Ishikawa (cell line): ENCODE data around the gene ANKRD12.
A peak's percentile ranks its signal among the peaks of the same experiment; 100 is the strongest.

ENCODE experiments used
- CEBPB ChIP-seq: IDR thresholded peaks from 2 replicates; pipeline ENCODE4 v1.6.1; 2012
- CREB1 ChIP-seq: IDR thresholded peaks from 2 replicates; pipeline ENCODE4 v1.6.1; 2012; ENCODE audit warnings: low read depth
- EGR1 ChIP-seq: IDR thresholded peaks from 2 replicates; pipeline ENCODE4 v1.6.1; 2012
- EP300 ChIP-seq: IDR thresholded peaks from 2 replicates; pipeline ENCODE4 v1.6.1; 2012; ENCODE audit warnings: borderline replicate concordance
- FOXM1 ChIP-seq: IDR thresholded peaks from 2 replicates; pipeline ENCODE4 v1.6.1; 2012; ENCODE audit warnings: low read depth, borderline replicate concordance
- MAX ChIP-seq: IDR thresholded peaks from 2 replicates; pipeline ENCODE4 v1.6.1; 2012
- NFIC ChIP-seq: IDR thresholded peaks from 2 replicates; pipeline ENCODE4 v1.6.1; 2012
- RAD21 ChIP-seq: IDR thresholded peaks from 2 replicates; pipeline ENCODE4 v1.6.1; 2012; ENCODE audit warnings: low read depth
- TAF1 ChIP-seq: IDR thresholded peaks from 2 replicates; pipeline ENCODE4 v1.6.1; 2012; ENCODE audit warnings: low read depth, mild to moderate bottlenecking
- TCF12 ChIP-seq: IDR thresholded peaks from 2 replicates; pipeline ENCODE4 v1.6.1; 2012; ENCODE audit warnings: low read depth
- TEAD4 ChIP-seq: IDR thresholded peaks from 2 replicates; pipeline ENCODE4 v1.6.1; 2012
- YY1 ChIP-seq: IDR thresholded peaks from 2 replicates; pipeline ENCODE4 v1.6.1; 2012; ENCODE audit warnings: low read depth
- ZBTB7A ChIP-seq: IDR thresholded peaks from 2 replicates; pipeline ENCODE4 v1.6.1; 2012; ENCODE audit warnings: low read depth
- TF ChIP-seq, protein P1 (sequence below): IDR thresholded peaks from 2 replicates; pipeline ENCODE4 v1.6.1; 2012; ENCODE audit warnings: low read depth, mild to moderate bottlenecking
- TF ChIP-seq, protein P2 (sequence below): IDR thresholded peaks from 2 replicates; pipeline ENCODE4 v1.6.1; 2012

Gene ANKRD12

DNA sequence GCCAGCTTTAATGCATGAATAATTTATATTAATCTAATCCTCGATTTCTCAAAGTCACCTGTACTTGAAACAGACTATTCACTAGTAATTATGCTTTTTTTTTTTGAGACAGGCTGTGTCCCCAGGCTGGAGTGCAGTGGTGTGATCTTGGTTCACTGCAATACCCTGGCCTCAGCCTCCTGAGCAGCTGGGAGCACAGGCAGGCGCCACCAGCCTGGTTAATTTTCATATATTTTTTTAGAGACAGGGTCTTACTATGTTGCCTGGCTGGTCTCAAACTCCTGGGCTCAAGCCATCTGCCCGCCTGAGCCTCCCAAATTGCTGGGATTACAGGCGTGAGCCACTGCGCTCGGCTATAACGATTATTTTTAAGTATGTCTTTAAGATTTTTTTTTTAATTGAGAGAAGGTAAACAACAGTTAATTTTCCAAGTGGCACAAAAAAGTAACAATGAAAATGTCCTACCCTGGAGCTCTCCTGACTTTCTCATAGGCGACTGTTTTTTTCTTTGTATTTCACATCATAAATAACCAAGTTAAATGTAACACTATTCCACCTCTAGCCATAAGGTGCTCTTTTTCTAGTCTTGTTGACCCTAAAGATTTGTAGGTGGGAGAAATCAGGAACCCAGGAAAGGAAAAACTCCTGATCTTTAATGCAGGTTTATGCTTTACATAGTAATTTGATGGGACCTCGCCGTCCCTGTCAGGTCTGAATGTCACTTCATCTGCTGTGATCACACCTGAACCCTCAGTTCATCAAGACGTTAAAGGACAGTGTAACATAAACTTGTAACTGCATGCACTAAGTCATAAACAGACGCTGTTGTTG lies 1.3 kb upstream of the ANKRD12 start:
- no peak for TF ChIP-seq CEBPB
- no peak for TF ChIP-seq YY1
- TF ChIP-seq RAD21: no peak
- no peak for TF ChIP-seq TAF1
- TF ChIP-seq, protein P1, sequence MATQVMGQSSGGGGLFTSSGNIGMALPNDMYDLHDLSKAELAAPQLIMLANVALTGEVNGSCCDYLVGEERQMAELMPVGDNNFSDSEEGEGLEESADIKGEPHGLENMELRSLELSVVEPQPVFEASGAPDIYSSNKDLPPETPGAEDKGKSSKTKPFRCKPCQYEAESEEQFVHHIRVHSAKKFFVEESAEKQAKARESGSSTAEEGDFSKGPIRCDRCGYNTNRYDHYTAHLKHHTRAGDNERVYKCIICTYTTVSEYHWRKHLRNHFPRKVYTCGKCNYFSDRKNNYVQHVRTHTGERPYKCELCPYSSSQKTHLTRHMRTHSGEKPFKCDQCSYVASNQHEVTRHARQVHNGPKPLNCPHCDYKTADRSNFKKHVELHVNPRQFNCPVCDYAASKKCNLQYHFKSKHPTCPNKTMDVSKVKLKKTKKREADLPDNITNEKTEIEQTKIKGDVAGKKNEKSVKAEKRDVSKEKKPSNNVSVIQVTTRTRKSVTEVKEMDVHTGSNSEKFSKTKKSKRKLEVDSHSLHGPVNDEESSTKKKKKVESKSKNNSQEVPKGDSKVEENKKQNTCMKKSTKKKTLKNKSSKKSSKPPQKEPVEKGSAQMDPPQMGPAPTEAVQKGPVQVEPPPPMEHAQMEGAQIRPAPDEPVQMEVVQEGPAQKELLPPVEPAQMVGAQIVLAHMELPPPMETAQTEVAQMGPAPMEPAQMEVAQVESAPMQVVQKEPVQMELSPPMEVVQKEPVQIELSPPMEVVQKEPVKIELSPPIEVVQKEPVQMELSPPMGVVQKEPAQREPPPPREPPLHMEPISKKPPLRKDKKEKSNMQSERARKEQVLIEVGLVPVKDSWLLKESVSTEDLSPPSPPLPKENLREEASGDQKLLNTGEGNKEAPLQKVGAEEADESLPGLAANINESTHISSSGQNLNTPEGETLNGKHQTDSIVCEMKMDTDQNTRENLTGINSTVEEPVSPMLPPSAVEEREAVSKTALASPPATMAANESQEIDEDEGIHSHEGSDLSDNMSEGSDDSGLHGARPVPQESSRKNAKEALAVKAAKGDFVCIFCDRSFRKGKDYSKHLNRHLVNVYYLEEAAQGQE: no peak
- TF ChIP-seq EP300: no peak
- TF ChIP-seq ZBTB7A: no peak
- TF ChIP-seq EGR1: no peak
- no peak for TF ChIP-seq TCF12
- TF ChIP-seq TEAD4: no peak
- TF ChIP-seq, protein P2, sequence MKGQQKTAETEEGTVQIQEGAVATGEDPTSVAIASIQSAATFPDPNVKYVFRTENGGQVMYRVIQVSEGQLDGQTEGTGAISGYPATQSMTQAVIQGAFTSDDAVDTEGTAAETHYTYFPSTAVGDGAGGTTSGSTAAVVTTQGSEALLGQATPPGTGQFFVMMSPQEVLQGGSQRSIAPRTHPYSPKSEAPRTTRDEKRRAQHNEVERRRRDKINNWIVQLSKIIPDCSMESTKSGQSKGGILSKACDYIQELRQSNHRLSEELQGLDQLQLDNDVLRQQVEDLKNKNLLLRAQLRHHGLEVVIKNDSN: no peak

DNA sequence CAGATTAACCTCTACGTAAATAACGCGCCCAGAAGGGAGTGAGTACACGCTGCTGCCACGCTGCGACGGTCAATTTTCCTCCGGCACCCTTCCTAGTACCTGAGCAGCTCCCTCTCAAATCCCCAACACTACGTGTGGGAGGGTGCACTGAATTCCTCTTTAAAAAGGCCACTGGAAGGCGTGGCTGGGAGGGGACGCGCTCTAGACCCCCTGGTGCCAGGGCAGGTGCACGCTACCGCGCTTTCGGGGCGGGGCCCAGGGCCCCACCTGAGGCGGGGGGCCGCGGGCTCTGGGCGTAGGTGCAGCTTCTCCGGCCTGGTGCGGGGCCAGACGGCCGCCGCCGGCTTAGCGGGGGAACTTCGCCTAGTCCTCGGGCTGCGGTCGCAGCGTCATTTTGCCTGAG lies 668 bp upstream of the ANKRD12 start:
- TF ChIP-seq MAX: peak; percentile 64
- TF ChIP-seq NFIC: no peak
- TF ChIP-seq TAF1: peak; percentile 52
- no peak for TF ChIP-seq FOXM1
- TF ChIP-seq TCF12: peak; percentile 73
- TF ChIP-seq CREB1: no peak
- TF ChIP-seq RAD21: 0 out of 2 replicates have a peak, but pooled peaks have one; percentile 12
- TF ChIP-seq, protein P2: peak; percentile 39; the same call in 1 of the 2 replicates
- TF ChIP-seq YY1: no peak
- TF ChIP-seq EP300: 0 out of 2 replicates have a peak, but pooled peaks have one; percentile 17
- TF ChIP-seq ZBTB7A: peak; percentile 77; the same call in 1 of the 2 replicates
- no peak for TF ChIP-seq CEBPB
- no peak; the same call in 1 of the 2 replicates for TF ChIP-seq TEAD4
- TF ChIP-seq EGR1: peak; percentile 54; the same call in 1 of the 2 replicates
- TF ChIP-seq, protein P1: no peak

GRCh38 chr18:9137168-9138066 lies 836 bp downstream of the ANKRD12 start:
- TF ChIP-seq EGR1 (no peak; the same call in 1 of the 2 replicates), RAD21 (no peak), TCF12 (no peak), YY1 (peak; percentile 74; the same call in 1 of the 2 replicates), NFIC (no peak), MAX (no peak), EP300 (no peak)

GRCh38 chr18:9139400-9140039 lies 2.9 kb downstream of the ANKRD12 start:
- no peak for TF ChIP-seq RAD21
- no peak for TF ChIP-seq ZBTB7A

- TF ChIP-seq TEAD4: no peak
- no peak for TF ChIP-seq TAF1
- TF ChIP-seq EP300: no peak
- no peak for TF ChIP-seq FOXM1
These were observed 3.8 kb downstream of the ANKRD12 start for GRCh38 chr18:9140381-9140780.
